GM12878 (cell line): Measurements from ENCODE around the gene KIF5C. TPM values are rescaled to one million over a fixed set of nuclear protein-coding genes. Genes with fewer than 3 reads are reported as not detected.

ENCODE experiments used
- ATAC-seq: fragments of 200-7000 bp; cut with Tn5 transposase; 3 replicates; pipeline ENCODE4 v1.9.1; 2020; ENCODE audit warnings: mild to moderate bottlenecking, moderate library complexity
- BruUV-seq: library from RNA; stranded (reverse); fragments of 400-500 nt; replicated peaks from 2 replicates; lab custom pipeline; 2021; lab: Mats Ljungman, UMichigan
- CTCF ChIA-PET: fragments of 300-600 bp; sonication (Branson Sonifier 250); formaldehyde crosslinking; extraction: SDS; loops from one replicate; lab custom pipeline; 2021; ENCODE audit warnings: inconsistent platforms; lab: Yijun Ruan, JAX
- POLR2A ChIA-PET: fragments of 350-600 bp; formaldehyde crosslinking; extraction: SDS; loops from one replicate; lab custom pipeline; 2021; ENCODE audit warnings: inconsistent platforms; lab: Charles Lee
- RAD21 ChIA-PET: fragments of 300-600 bp; sonication (Branson Sonifier 250); formaldehyde crosslinking; loops from one replicate; lab custom pipeline; 2023; ENCODE audit warnings: antibody characterized with exemption; ENCODE audit not compliant: unreplicated experiment; lab: Charles Lee
- SMC1A ChIA-PET: fragments of 300-600 bp; sonication (Branson Sonifier 250); formaldehyde crosslinking; loops from one replicate; lab custom pipeline; 2023; ENCODE audit not compliant: unreplicated experiment, uncharacterized antibody; lab: Charles Lee
- DNase-seq: peaks from one replicate; pipeline ENCODE4 v3.0.0-alpha.2; 2011; ENCODE audit warnings: low read depth, low spot score
- FAIRE-seq: peaks from 3 replicates; lab custom pipeline; 2011; peaks lifted over from hg19 to GRCh38; lab: Jason Lieb, UNC
- H2AFZ ChIP-seq: 2 replicates; pipeline ENCODE4 v1.6.0; 2011; ENCODE audit warnings: low read depth, low read length, control low read depth; ENCODE audit not compliant: control insufficient read depth
- H3K27ac ChIP-seq: 2 replicates; pipeline ENCODE4 v1.5.1; 2011; ENCODE audit warnings: control low read depth; ENCODE audit not compliant: control insufficient read depth, insufficient read depth
- H3K27me3 ChIP-seq, 2 experiments: replicated peaks in 1 of 2; 2 replicates each; pipeline versions ENCODE4 v1.6.0 to v1.6.1; 2011; ENCODE audit warnings: low read length in 1 of 2; ENCODE audit not compliant: control insufficient read depth in 2 of 2, insufficient read depth in 2 of 2
- H3K36me3 ChIP-seq, 2 experiments: 2 replicates each; pipeline ENCODE4 v1.5.1; 2011; ENCODE audit warnings: low read length in 1 of 2; ENCODE audit not compliant: control insufficient read depth in 2 of 2, insufficient read depth in 2 of 2
- H3K4me1 ChIP-seq: 2 replicates; pipeline ENCODE4 v1.6.1; 2011; ENCODE audit warnings: mild to moderate bottlenecking, low read length, moderate library complexity, mixed read lengths; ENCODE audit not compliant: control insufficient read depth, insufficient read depth
- H3K4me2 ChIP-seq: 2 replicates; pipeline ENCODE4 v1.6.0; 2011; ENCODE audit warnings: control low read depth; ENCODE audit not compliant: control insufficient read depth, insufficient read depth
- H3K4me3 ChIP-seq: fragments of 200-600 bp; sonication (generic); 2 replicates; pipeline ENCODE4 v1.5.1; 2016
- H3K79me2 ChIP-seq: 2 replicates; pipeline ENCODE4 v1.6.0; 2011; ENCODE audit warnings: low read length; ENCODE audit not compliant: control insufficient read depth, insufficient read depth
- H3K9ac ChIP-seq: 2 replicates; pipeline ENCODE4 v1.8.0; 2011; ENCODE audit warnings: low read length, control low read depth, mixed read lengths; ENCODE audit not compliant: control insufficient read depth, insufficient read depth
- H3K9me3 ChIP-seq: replicated peaks from 3 replicates; pipeline ENCODE4 v1.5.1; 2011; ENCODE audit warnings: mild to moderate bottlenecking, low read length; ENCODE audit not compliant: control insufficient read depth, insufficient read depth
- H4K20me1 ChIP-seq: 2 replicates; pipeline ENCODE4 v1.6.0; 2011; ENCODE audit not compliant: control insufficient read depth, insufficient read depth
- ATF7 ChIP-seq: fragments of 450-650 bp; IDR thresholded peaks from 2 replicates; pipeline ENCODE4 v1.6.1; 2016; ENCODE audit warnings: low read depth, mild to moderate bottlenecking
- BCL11A ChIP-seq: IDR thresholded peaks from 2 replicates; pipeline ENCODE4 v1.6.1; 2011; ENCODE audit warnings: low read depth, low read length
- EZH2 ChIP-seq: IDR thresholded peaks from 2 replicates; pipeline ENCODE4 v1.6.1; 2012; ENCODE audit warnings: low read depth, mild to moderate bottlenecking, control low read depth, inconsistent platforms, low read length, borderline replicate concordance; ENCODE audit not compliant: control insufficient read depth
- PAX5 ChIP-seq: IDR thresholded peaks from 2 replicates; pipeline ENCODE4 v1.6.1; 2011; ENCODE audit warnings: low read depth, low read length, borderline replicate concordance
- PML ChIP-seq: IDR thresholded peaks from 2 replicates; pipeline ENCODE4 v1.6.1; 2012; ENCODE audit warnings: low read length, inconsistent platforms
- SMAD1 ChIP-seq: fragments of 450-650 bp; IDR thresholded peaks from 2 replicates; pipeline ENCODE4 v1.6.1; 2018; ENCODE audit warnings: mild to moderate bottlenecking, low read depth; ENCODE audit not compliant: partially characterized antibody
- SUZ12 ChIP-seq: fragments of 200-600 bp; sonication (generic); IDR thresholded peaks from one replicate; pipeline ENCODE4 v1.6.1; 2018; ENCODE audit warnings: antibody characterized with exemption, mild to moderate bottlenecking; ENCODE audit not compliant: unreplicated experiment
- WGBS: methylation state at CpG from one replicate; pipeline ENCODE4 v1.1.6; 2016; ENCODE audit warnings: low lambda C conversion rate; ENCODE audit not compliant: insufficient replicate concordance, insufficient coverage; ENCODE audit errors: missing lambda C conversion rate; 5-methylcytosine and 5-hydroxymethylcytosine counted together
- in situ Hi-C: fragments of 300-500 bp; cut with MboI; formaldehyde crosslinking; loops from 9 replicates; pipeline ENCODE4 v1.14.3; 2018; ENCODE audit warnings: mixed read lengths
- intact Hi-C: fragments of 100-400 bp; cut with micrococcal nuclease; formaldehyde crosslinking; loops from one replicate; pipeline ENCODE4 v1.14.2; 2022; ENCODE audit not compliant: unreplicated experiment
- polyA plus RNA-seq, 11 experiments: library from polyadenylated mRNA; depleted of rRNA in 4 of 11; unstranded in 6 of 11; stranded (reverse) in 5 of 11; fragments of >200 nt; fragmentation: Nextera tagmentation in 4 of 11; fragmentation: Illumina TruSeq in 1 of 11; extraction: Ambion mirVana in 4 of 11; extraction: Trizol in 1 of 11; gene quantifications; 1 replicate in 1 of 11; 2 replicates in 10 of 11; pipeline versions ENCODE4 v1.2.1 to v1.2.3, GENCODE V29; 2011 to 2016; ENCODE audit warnings: inconsistent platforms in 2 of 11, missing spikeins in 2 of 11, low read depth in 1 of 11
- total RNA-seq, 4 experiments: library from RNA; depleted of rRNA in 3 of 4; stranded (reverse); fragments of >200 nt in 3 of 4; fragmentation: Illumina TruSeq in 1 of 4; extraction: Trizol in 1 of 4; gene quantifications; 2 replicates each; pipeline versions ENCODE4 v1.2.1 to v1.2.3, GENCODE V29; 2013 to 2021
- TF ChIP-seq, protein P1 (sequence below): IDR thresholded peaks from 2 replicates; pipeline ENCODE4 v1.6.1; 2012; ENCODE audit warnings: low read depth, low read length, improper control_type of control experiment

The KIF5C gene
- total and polyA plus RNA-seq, 10 of the 15 experiments (the other 5 are each of a cell fraction or from before 2014, with no cell fraction given): 0.08 to 0.49 (median 0.24) TPM

DNA sequence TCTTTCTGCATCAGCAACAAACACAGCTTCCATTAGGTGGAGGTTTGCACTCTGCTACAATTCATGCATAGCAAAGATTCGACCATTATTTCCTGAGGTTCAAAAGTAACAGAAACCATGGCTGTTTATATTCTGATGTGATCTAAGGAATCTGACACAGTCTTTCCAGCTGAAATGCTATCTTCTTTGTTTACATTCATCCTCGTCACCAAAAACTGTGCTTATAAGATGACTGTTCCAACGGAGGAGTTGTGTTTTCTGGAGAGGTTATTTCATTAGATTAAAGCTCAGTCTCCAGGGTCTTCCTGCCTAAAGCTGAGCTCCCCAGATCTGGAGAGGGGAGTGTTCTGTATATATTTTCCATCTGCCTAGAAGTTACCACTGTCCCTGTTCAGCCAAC lies 118.3 kb downstream of the KIF5C start:
- intact Hi-C loops: loop anchor here (5.0 kb wide), 1 partner anchor 426 kb away; no protein-coding TSS in a partner anchor
- WGBS: 43% methylated on average over 3 of the region's 3 CpGs
- SMC1A ChIA-PET: interaction anchor here (0.7 to 1.4 kb wide), 4 partner anchors 11 to 568 kb away, joined by 3 to 4 read pairs (median 3); no protein-coding TSS in a partner anchor
- Histone ChIP-seq H3K36me3 (no peaks in the 10 kb centered on the region), H3K9ac (no peak overlapping the region), H3K27me3 (no peaks in the 10 kb centered on the region), H3K79me2 (no peaks in the 10 kb centered on the region), H3K9me3 (no peaks in the 10 kb centered on the region)
- CTCF ChIA-PET: interaction anchor here (0.6 to 3.5 kb wide), 5 partner anchors 12 to 1056 kb away, joined by 3 to 17 read pairs (median 5); no protein-coding TSS in a partner anchor
- no TSS peak for BruUV-seq
- FAIRE-seq (no peak), DNase-seq (no peak), ATAC-seq (no peak)
- POLR2A ChIA-PET: no interaction called here
- RAD21 ChIA-PET: no interaction called here
- TF ChIP-seq BCL11A: no peak
- no peak for TF ChIP-seq ATF7
- no peak for TF ChIP-seq SUZ12
- no peak for TF ChIP-seq PML
- no peak for TF ChIP-seq EZH2
- no peak for TF ChIP-seq PAX5
- no peak for TF ChIP-seq SMAD1
- TF ChIP-seq, all 136 proteins: peak for 0
- Histone ChIP-seq H3K4me2 (no peak overlapping the region), H4K20me1 (no peaks in the 10 kb centered on the region), H3K4me1 (no peaks in the 10 kb centered on the region), H3K27ac (no peak overlapping the region), H2AFZ (no peak overlapping the region), H3K4me3 (no peak overlapping the region)
- in situ Hi-C loops: loop anchor here (5.0 kb wide), 1 partner anchor 1056 kb away; no protein-coding TSS in a partner anchor

DNA sequence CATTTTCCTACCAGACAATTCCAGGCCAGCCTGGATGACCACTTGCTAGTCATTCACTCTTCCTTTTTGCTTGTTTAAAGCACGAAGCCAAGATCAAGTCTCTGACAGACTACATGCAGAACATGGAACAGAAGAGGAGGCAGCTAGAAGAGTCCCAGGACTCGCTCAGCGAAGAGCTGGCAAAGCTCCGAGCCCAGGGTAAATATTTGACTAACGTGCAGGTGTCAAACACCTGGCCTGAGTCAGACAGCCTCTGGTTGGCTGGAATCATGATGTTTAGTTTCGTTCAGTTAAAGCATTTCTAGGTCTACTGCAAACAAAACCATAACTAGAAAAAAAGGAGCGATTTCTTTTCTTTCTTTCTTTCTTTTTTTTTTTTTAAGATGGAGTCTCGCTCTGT lies 119.3 kb downstream of the KIF5C start:
- ChIA-PET POLR2A (no interaction called here), CTCF (interaction anchor here (3.5 kb wide), 1 partner anchor 24 kb away, joined by 17 read pairs; no protein-coding TSS in a partner anchor), SMC1A (no interaction called here), RAD21 (no interaction called here)
- H3K9ac ChIP-seq: no peak overlapping the region
- H3K79me2 ChIP-seq: no peaks in the 10 kb centered on the region
- H2AFZ ChIP-seq: no peak overlapping the region
- no peak overlapping the region for H3K4me3 ChIP-seq
- intact Hi-C loops (loop anchor here (5.0 kb wide), 1 partner anchor 427 kb away; no protein-coding TSS in a partner anchor), in situ Hi-C loops (loop anchor here (5.0 kb wide), 1 partner anchor 1057 kb away; no protein-coding TSS in a partner anchor)
- H3K4me1 ChIP-seq: no peaks in the 10 kb centered on the region
- DNase-seq (no peak), FAIRE-seq (no peak), ATAC-seq (no peak)
- no peaks in the 10 kb centered on the region for H3K27me3 ChIP-seq
- H3K4me2 ChIP-seq: no peak overlapping the region
- no peaks in the 10 kb centered on the region for H3K9me3 ChIP-seq
- 51% methylated on average over 8 of the region's 8 CpGs for WGBS
- H3K36me3 ChIP-seq: no peaks in the 10 kb centered on the region
- H4K20me1 ChIP-seq: no peaks in the 10 kb centered on the region
- H3K27ac ChIP-seq: no peak overlapping the region
- no peak for TF ChIP-seq PML
- TF ChIP-seq, protein P1, sequence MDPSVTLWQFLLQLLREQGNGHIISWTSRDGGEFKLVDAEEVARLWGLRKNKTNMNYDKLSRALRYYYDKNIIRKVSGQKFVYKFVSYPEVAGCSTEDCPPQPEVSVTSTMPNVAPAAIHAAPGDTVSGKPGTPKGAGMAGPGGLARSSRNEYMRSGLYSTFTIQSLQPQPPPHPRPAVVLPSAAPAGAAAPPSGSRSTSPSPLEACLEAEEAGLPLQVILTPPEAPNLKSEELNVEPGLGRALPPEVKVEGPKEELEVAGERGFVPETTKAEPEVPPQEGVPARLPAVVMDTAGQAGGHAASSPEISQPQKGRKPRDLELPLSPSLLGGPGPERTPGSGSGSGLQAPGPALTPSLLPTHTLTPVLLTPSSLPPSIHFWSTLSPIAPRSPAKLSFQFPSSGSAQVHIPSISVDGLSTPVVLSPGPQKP: no peak
- TF ChIP-seq, all 136 proteins: peak for 0
- BruUV-seq: no TSS peak
